ENCODE results near the gene UVSSA. TPM values are rescaled to one million over a fixed set of nuclear protein-coding genes. Genes with fewer than 3 reads are reported as not detected.

UVSSA gene, protein sequence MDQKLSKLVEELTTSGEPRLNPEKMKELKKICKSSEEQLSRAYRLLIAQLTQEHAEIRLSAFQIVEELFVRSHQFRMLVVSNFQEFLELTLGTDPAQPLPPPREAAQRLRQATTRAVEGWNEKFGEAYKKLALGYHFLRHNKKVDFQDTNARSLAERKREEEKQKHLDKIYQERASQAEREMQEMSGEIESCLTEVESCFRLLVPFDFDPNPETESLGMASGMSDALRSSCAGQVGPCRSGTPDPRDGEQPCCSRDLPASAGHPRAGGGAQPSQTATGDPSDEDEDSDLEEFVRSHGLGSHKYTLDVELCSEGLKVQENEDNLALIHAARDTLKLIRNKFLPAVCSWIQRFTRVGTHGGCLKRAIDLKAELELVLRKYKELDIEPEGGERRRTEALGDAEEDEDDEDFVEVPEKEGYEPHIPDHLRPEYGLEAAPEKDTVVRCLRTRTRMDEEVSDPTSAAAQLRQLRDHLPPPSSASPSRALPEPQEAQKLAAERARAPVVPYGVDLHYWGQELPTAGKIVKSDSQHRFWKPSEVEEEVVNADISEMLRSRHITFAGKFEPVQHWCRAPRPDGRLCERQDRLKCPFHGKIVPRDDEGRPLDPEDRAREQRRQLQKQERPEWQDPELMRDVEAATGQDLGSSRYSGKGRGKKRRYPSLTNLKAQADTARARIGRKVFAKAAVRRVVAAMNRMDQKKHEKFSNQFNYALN
- total RNA-seq: 4.2 and 4.6 TPM in 2 replicates

DNA sequence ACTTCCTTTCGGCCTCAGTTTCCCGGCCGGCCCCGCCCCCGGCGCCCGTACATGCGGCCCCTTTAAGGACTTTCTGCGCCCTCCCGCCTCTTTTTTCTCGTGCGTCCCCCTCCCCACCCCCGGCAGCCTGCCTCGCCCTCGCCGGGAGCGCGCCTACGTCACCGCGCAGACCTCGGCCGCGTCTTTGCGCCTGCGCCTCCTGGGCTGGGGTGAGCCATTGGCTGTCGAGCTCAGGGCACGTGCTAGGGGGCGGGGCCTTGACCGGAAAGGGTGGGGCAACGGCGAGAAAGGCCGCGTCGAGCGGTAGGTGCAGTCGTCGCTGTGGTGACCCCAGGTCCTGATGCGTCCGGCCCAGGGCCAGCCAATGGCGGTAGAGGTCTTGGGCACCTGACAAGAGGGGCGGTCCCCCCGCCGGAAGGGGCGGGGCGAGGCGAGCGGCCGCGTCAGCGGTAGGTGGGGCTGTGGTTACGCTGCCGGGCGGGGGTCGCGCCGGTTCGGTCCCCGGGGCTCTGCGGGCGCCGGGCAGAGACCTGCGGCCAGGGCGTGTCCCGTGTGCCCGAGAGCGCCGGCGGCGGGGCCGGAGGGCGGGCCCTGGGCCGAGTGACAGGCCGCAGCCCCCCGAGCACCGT, at the start of gene UVSSA:
Gene UVSSA (plus strand): TSS at position 428 of the 629 bp plus-strand sequence. CDS start 884 bp downstream, outside the sequence.

DNA sequence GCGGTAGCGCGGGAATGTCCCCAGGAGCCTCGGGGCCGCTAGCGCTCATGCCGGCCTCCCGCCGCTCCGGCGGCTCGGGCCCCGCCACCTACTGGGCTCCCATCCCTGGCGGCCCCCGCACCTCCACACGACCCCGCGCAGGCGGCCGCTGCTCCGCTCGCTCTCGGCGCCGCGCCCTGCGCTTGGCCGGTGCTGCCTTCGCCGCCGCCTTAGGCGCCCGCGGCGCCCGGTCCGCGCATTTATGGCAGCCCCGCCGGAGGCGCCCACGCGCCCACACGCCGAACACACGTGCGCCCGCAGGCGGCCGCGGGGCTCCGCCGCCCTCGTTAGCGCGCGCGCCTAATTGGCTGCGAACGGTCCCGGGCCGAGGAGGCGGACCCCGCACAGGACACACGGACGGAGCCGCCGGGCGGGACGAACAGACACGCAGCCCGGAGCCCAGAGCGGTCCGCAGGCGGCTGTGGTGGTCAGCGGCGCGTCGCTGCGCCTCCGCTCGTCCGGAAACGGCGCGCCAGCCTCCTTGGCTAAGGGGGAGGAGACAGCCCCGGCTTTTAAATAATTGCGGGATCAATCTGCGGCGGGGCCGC, 59.5 kb downstream of the UVSSA start, which contains the start of gene NKX1-1:
Gene NKX1-1 (minus strand): TSS at position 49 of the 587 bp plus-strand sequence. CDS start 0 bp downstream, at position 49.

Other genes with a start within 250 kb of the UVSSA start
- 0.54 and 0.69 TPM in 2 replicates for gene RNF212, start 233.6 kb upstream of the UVSSA start, total RNA-seq
- gene SPON2, start 174.6 kb upstream of the UVSSA start, total RNA-seq: 0.34 and 2.5 TPM in 2 replicates
- 218 and 235 TPM in 2 replicates for gene CTBP1, start 98.1 kb upstream of the UVSSA start, total RNA-seq
- gene MAEA, start 57.3 kb upstream of the UVSSA start, total RNA-seq: 50.1 and 59.5 TPM in 2 replicates
- not detected in 2 replicates for gene NKX1-1, start 59.2 kb downstream of the UVSSA start, total RNA-seq

Data from dermis lymphatic vessel endothelial cell (primary cell).